HCT116 (cell line): ENCODE data around the gene RNF182. TPM values are rescaled to one million over a fixed set of nuclear protein-coding genes. Genes with fewer than 3 reads are reported as not detected.

Source experiments
- ATAC-seq: fragments of 200-7000 bp; cut with Tn5 transposase; 2 replicates; pipeline ENCODE4 v1.9.1; 2020; ENCODE audit warnings: mild to moderate bottlenecking, moderate library complexity
- BruUV-seq: library from RNA; stranded (reverse); fragments of 400-500 nt; replicated peaks from 2 replicates; lab custom pipeline; 2021; lab: Mats Ljungman, UMichigan
- CTCF ChIA-PET: fragments of 300-600 bp; sonication (Branson Sonifier 250); formaldehyde crosslinking; loops from one replicate; lab custom pipeline; 2021; ENCODE audit warnings: antibody characterized with exemption; lab: Charles Lee
- POLR2A ChIA-PET: fragments of 300-600, 350-600 bp; sonication (Branson Sonifier 250); formaldehyde crosslinking; loops from one replicate; lab custom pipeline; 2021; ENCODE audit warnings: antibody characterized with exemption; lab: Charles Lee
- RAD21 ChIA-PET, 2 experiments: fragments of 300-600 bp; sonication (Branson Sonifier 250); formaldehyde crosslinking; loops; one replicate each; lab custom pipeline; 2023; ENCODE audit warnings: low total read pairs in 2 of 2; ENCODE audit not compliant: uncharacterized antibody in 2 of 2, unreplicated experiment in 2 of 2, low non-redundant PET in 1 of 2; lab: Charles Lee
- DNase-seq: peaks from one replicate; pipeline ENCODE4 v3.0.0-alpha.2; 2010; ENCODE audit warnings: low read depth, low spot score
- H2AFZ ChIP-seq: fragments of 200-600 bp; shearing (Covaris generic), sonication (generic); 2 replicates; pipeline ENCODE4 v1.6.1; 2017; ENCODE audit warnings: low read depth, mixed run types, mixed read lengths, antibody characterized with exemption, low read length; ENCODE audit not compliant: poor library complexity, severe bottlenecking
- H3K27ac ChIP-seq: 2 replicates; pipeline ENCODE4 v1.5.1; 2012; ENCODE audit warnings: low read depth, low read length
- H3K27me3 ChIP-seq: fragments of 200-600 bp; sonication (generic); 2 replicates; pipeline ENCODE4 v1.6.1; 2016; ENCODE audit warnings: mixed run types, low read length, mixed read lengths; ENCODE audit not compliant: insufficient read depth
- H3K36me3 ChIP-seq, 2 experiments: fragments of 200-500 bp in 1 of 2; fragments of 200-600 bp in 1 of 2; sonication (Bioruptor generic) in 1 of 2; sonication (generic) in 1 of 2; 2 replicates each; pipeline versions ENCODE4 v1.5.1 to v1.6.1; 2014 to 2016; ENCODE audit warnings: low read length in 2 of 2, inconsistent platforms in 1 of 2, mixed read lengths in 1 of 2, mixed run types in 1 of 2; ENCODE audit not compliant: insufficient read depth in 2 of 2, control insufficient read depth in 1 of 2
- H3K4me1 ChIP-seq, 2 experiments: fragments of 200-600 bp in 1 of 2; sonication (generic) in 1 of 2; 2 replicates each; pipeline versions ENCODE4 v1.5.1 to v1.6.1; 2012 to 2017; ENCODE audit warnings: low read length in 2 of 2, inconsistent platforms in 1 of 2, mild to moderate bottlenecking in 1 of 2, mixed read lengths in 1 of 2, mixed run types in 1 of 2, moderate library complexity in 1 of 2; ENCODE audit not compliant: insufficient read depth in 2 of 2, control insufficient read depth in 1 of 2
- H3K4me2 ChIP-seq: fragments of 200-600 bp; sonication (generic); 2 replicates; pipeline ENCODE4 v1.6.1; 2017; ENCODE audit warnings: mixed run types, low read length, mixed read lengths
- H3K4me3 ChIP-seq, 2 experiments: fragments of 200-600 bp in 1 of 2; sonication (generic) in 1 of 2; replicated peaks in 1 of 2; 2 replicates each; pipeline ENCODE4 v1.5.1; 2011 to 2016; ENCODE audit warnings: low read length in 2 of 2, control low read depth in 1 of 2, low read depth in 1 of 2, mild to moderate bottlenecking in 1 of 2, mixed read lengths in 1 of 2, mixed run types in 1 of 2
- H3K79me2 ChIP-seq: fragments of 200-600 bp; sonication (generic); 2 replicates; pipeline ENCODE4 v1.6.1; 2017; ENCODE audit warnings: mild to moderate bottlenecking, mixed run types, low read length, moderate library complexity, mixed read lengths; ENCODE audit not compliant: insufficient read depth
- H3K9ac ChIP-seq: fragments of 200-600 bp; sonication (generic); 2 replicates; pipeline ENCODE4 v1.6.1; 2016; ENCODE audit warnings: low read length, mixed read lengths
- H3K9me2 ChIP-seq: fragments of 200-600 bp; sonication (generic), shearing (Covaris generic); 2 replicates; pipeline ENCODE4 v1.6.1; 2017; ENCODE audit warnings: mixed run types, mild to moderate bottlenecking, moderate library complexity; ENCODE audit not compliant: insufficient read depth
- H3K9me3 ChIP-seq, 2 experiments: fragments of 200-500 bp in 1 of 2; fragments of 200-600 bp in 1 of 2; sonication (Bioruptor generic) in 1 of 2; sonication (generic) in 1 of 2; 2 replicates each; pipeline ENCODE4 v1.6.1; 2014 to 2017; ENCODE audit warnings: low read length in 2 of 2, mixed read lengths in 2 of 2, inconsistent platforms in 1 of 2, low read depth in 1 of 2, mild to moderate bottlenecking in 1 of 2, mixed run types in 1 of 2, moderate library complexity in 1 of 2; ENCODE audit not compliant: control insufficient read depth in 1 of 2, insufficient read depth in 1 of 2
- H4K20me1 ChIP-seq: fragments of 200-600 bp; sonication (generic), shearing (Covaris generic); 2 replicates; pipeline ENCODE4 v1.6.1; 2017; ENCODE audit warnings: mixed run types, mild to moderate bottlenecking, moderate library complexity; ENCODE audit not compliant: insufficient read depth
- CBX3 ChIP-seq: IDR thresholded peaks from 2 replicates; pipeline ENCODE4 v1.6.1; 2012; ENCODE audit warnings: low read depth
- CEBPB ChIP-seq: IDR thresholded peaks from 2 replicates; pipeline ENCODE4 v1.6.1; 2012; ENCODE audit warnings: low read depth
- EGR1 ChIP-seq: IDR thresholded peaks from 2 replicates; pipeline ENCODE4 v1.6.1; 2012; ENCODE audit warnings: low read depth
- ELF1 ChIP-seq: IDR thresholded peaks from 2 replicates; pipeline ENCODE4 v1.6.1; 2012; ENCODE audit warnings: low read depth, borderline replicate concordance
- EZH2 ChIP-seq: fragments of 200-600 bp; sonication (generic); IDR thresholded peaks from 2 replicates; pipeline ENCODE4 v1.6.1; 2017; ENCODE audit warnings: antibody characterized with exemption, mixed run types
- EZH2phosphoT487 ChIP-seq: fragments of 200-600 bp; IDR thresholded peaks from 2 replicates; pipeline ENCODE4 v1.6.1; 2018; ENCODE audit warnings: antibody characterized with exemption, borderline replicate concordance
- FOSL1 ChIP-seq: IDR thresholded peaks from 2 replicates; pipeline ENCODE4 v1.6.1; 2012; ENCODE audit warnings: low read depth
- JUND ChIP-seq: IDR thresholded peaks from 2 replicates; pipeline ENCODE4 v1.6.1; 2012
- POLR2AphosphoS5 ChIP-seq: IDR thresholded peaks from 2 replicates; pipeline ENCODE4 v1.6.1; 2011; ENCODE audit warnings: mild to moderate bottlenecking, low read depth, low read length, moderate library complexity
- RAD21 ChIP-seq: IDR thresholded peaks from 2 replicates; pipeline ENCODE4 v1.6.1; 2012; ENCODE audit warnings: low read depth, mild to moderate bottlenecking
- SIN3A ChIP-seq: IDR thresholded peaks from 2 replicates; pipeline ENCODE4 v1.6.1; 2012; ENCODE audit warnings: low read depth
- SP1 ChIP-seq: IDR thresholded peaks from 2 replicates; pipeline ENCODE4 v1.6.1; 2012; ENCODE audit warnings: low read depth
- SRF ChIP-seq: IDR thresholded peaks from 2 replicates; pipeline ENCODE4 v1.6.1; 2012; ENCODE audit warnings: low read depth
- TCF7L2 ChIP-seq: IDR thresholded peaks from 2 replicates; pipeline ENCODE4 v1.7.0; 2011; ENCODE audit warnings: borderline replicate concordance, inconsistent platforms; ENCODE audit not compliant: insufficient read depth, insufficient read length; ENCODE audit errors: extremely low read depth
- YY1 ChIP-seq: IDR thresholded peaks from 2 replicates; pipeline ENCODE4 v1.6.1; 2011; ENCODE audit warnings: low read length, low read depth, moderate library complexity, mild to moderate bottlenecking; ENCODE audit not compliant: insufficient replicate concordance; ENCODE audit errors: extremely low read depth
- ZFX ChIP-seq: fragments of 450-650 bp; IDR thresholded peaks from 2 replicates; pipeline ENCODE4 v1.6.1; 2017
- ZNF274 ChIP-seq: fragments of 200-500 bp; sonication (Bioruptor generic); IDR thresholded peaks from 2 replicates; pipeline ENCODE4 v1.6.1; 2014; ENCODE audit warnings: mild to moderate bottlenecking, low read depth, low read length, inconsistent platforms
- intact Hi-C: fragments of 100-400 bp; cut with micrococcal nuclease; formaldehyde crosslinking; loops from 2 replicates; pipeline ENCODE4 v1.10.0; 2022
- total RNA-seq: library from RNA; stranded (reverse); gene quantifications from one replicate; pipeline ENCODE4 v1.2.1, GENCODE V29; 2021; ENCODE audit not compliant: unreplicated experiment
- TF ChIP-seq, protein P1 (sequence below): IDR thresholded peaks from 2 replicates; pipeline ENCODE4 v1.6.1; 2012; ENCODE audit warnings: low read depth
- TF ChIP-seq, protein P2 (sequence below): IDR thresholded peaks from 2 replicates; pipeline ENCODE4 v1.6.1; 2012

Gene RNF182
- total RNA-seq, 1 experiment from 2014 or later, result 6.5 TPM

DNA sequence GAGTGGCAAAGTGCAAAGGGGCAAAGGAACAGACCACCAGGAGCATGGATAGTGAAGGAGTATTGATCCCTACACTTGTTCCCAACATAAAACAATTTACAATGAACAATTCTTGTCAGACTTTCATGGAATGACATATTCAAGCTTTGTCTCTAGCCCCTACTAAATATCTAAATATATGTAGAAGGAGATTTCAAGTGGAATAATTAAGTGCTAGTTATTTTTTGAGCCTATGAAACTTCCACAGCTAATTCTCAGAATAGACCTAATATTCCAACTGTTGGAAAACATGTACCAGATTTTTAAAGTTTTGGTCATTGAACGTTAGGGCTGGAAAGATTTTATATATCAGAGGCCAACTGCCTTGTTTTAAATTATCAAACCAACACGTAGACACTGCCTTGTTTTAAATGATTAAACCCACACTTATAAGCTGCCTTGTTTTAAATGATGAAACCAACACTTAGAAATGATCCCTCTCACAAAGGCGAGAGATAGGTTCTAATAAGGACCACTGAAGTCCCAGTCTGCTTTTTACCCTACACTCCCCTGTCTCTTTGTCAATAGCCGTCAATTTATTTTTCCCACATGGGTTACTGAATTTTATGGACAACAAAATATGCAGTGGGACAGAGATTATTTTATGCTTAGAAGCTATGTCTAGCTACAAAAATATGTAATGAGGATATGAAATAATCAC is 62.1 kb downstream of the RNF182 start:
- no peak for ATAC-seq
- BruUV-seq, result no TSS peak
- no peaks in the 10 kb centered on the region for H4K20me1 ChIP-seq
- DNase-seq, result no peak
- no peak for TF ChIP-seq ELF1
- no peak for TF ChIP-seq EZH2
- no peak for TF ChIP-seq EZH2phosphoT487
- no peak for TF ChIP-seq CBX3
- TF ChIP-seq CEBPB, result no peak
- no peak for TF ChIP-seq SRF
- TF ChIP-seq SIN3A, result no peak
- no peak for TF ChIP-seq EGR1
- TF ChIP-seq ZNF274, result no peak
- RAD21 ChIA-PET, result no interaction called here
- no peak overlapping the region for H3K4me3 ChIP-seq
- CTCF ChIA-PET, result no interaction called here
- H3K27ac ChIP-seq, result no peak overlapping the region
- H3K9me2 ChIP-seq, result no peaks in the 10 kb centered on the region
- H3K9me3 ChIP-seq, result no peaks in the 10 kb centered on the region
- POLR2A ChIA-PET, result no interaction called here
- H3K9ac ChIP-seq, result no peak overlapping the region
- no peaks in the 10 kb centered on the region for H3K36me3 ChIP-seq
- no peak overlapping the region for H3K4me2 ChIP-seq
- no peaks in the 10 kb centered on the region for H3K4me1 ChIP-seq
- no peaks in the 10 kb centered on the region for H3K27me3 ChIP-seq
- H2AFZ ChIP-seq, result no peak overlapping the region
- no peaks in the 10 kb centered on the region for H3K79me2 ChIP-seq
- intact Hi-C loops, result no loop called here

DNA sequence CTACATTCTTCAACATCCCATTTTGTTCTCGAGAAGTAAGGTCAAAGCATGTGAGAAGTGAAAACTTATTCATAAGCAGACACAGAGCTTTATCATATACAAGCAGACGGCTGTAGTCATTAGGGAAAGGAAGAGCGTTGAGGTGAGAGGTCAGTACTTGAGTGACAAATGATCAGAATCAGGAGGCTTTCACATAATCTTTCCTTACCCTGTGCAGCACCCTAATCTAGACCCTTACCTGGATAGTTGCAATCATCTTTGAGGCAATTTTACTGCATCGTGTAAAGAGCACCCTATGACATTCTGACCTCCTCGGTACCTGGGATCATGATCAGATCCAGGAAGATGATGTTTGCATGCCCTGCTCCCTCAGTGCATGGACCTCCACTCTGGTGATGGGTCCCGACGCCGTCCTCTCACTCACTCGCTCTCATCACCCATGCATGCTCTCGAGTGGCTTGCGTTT is 62.7 kb downstream of the RNF182 start:
- no peaks in the 10 kb centered on the region for H3K36me3 ChIP-seq
- RAD21 ChIA-PET, result no interaction called here
- H3K9me3 ChIP-seq, result no peaks in the 10 kb centered on the region
- H4K20me1 ChIP-seq, result no peaks in the 10 kb centered on the region
- intact Hi-C loops, result no loop called here
- peaks cover 0 to 4% of the 10 kb centered on the region in 2 experiments; a peak in 3 of 4 replicates for H3K4me1 ChIP-seq
- no peak overlapping the region for H2AFZ ChIP-seq
- POLR2A ChIA-PET, result no interaction called here
- no peaks in the 10 kb centered on the region for H3K79me2 ChIP-seq
- TF ChIP-seq FOSL1 (no peak), JUND (no peak), SP1 (no peak), ZFX (no peak), ZNF274 (no peak), EZH2phosphoT487 (no peak), RAD21 (no peak), YY1 (no peak), TCF7L2 (no peak), CBX3 (no peak), POLR2AphosphoS5 (no peak), EZH2 (no peak), EGR1 (no peak)
- TF ChIP-seq, protein P1, sequence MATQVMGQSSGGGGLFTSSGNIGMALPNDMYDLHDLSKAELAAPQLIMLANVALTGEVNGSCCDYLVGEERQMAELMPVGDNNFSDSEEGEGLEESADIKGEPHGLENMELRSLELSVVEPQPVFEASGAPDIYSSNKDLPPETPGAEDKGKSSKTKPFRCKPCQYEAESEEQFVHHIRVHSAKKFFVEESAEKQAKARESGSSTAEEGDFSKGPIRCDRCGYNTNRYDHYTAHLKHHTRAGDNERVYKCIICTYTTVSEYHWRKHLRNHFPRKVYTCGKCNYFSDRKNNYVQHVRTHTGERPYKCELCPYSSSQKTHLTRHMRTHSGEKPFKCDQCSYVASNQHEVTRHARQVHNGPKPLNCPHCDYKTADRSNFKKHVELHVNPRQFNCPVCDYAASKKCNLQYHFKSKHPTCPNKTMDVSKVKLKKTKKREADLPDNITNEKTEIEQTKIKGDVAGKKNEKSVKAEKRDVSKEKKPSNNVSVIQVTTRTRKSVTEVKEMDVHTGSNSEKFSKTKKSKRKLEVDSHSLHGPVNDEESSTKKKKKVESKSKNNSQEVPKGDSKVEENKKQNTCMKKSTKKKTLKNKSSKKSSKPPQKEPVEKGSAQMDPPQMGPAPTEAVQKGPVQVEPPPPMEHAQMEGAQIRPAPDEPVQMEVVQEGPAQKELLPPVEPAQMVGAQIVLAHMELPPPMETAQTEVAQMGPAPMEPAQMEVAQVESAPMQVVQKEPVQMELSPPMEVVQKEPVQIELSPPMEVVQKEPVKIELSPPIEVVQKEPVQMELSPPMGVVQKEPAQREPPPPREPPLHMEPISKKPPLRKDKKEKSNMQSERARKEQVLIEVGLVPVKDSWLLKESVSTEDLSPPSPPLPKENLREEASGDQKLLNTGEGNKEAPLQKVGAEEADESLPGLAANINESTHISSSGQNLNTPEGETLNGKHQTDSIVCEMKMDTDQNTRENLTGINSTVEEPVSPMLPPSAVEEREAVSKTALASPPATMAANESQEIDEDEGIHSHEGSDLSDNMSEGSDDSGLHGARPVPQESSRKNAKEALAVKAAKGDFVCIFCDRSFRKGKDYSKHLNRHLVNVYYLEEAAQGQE, result no peak
- TF ChIP-seq, protein P2, sequence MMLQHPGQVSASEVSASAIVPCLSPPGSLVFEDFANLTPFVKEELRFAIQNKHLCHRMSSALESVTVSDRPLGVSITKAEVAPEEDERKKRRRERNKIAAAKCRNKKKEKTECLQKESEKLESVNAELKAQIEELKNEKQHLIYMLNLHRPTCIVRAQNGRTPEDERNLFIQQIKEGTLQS, result no peak
- DNase-seq (no peak), ATAC-seq (no peak)
- H3K27me3 ChIP-seq, result no peaks in the 10 kb centered on the region
- no peak overlapping the region for H3K4me2 ChIP-seq
- H3K9me2 ChIP-seq, result no peaks in the 10 kb centered on the region
- no peak overlapping the region for H3K9ac ChIP-seq
- no peak overlapping the region for H3K4me3 ChIP-seq
- CTCF ChIA-PET, result no interaction called here
- no peak overlapping the region for H3K27ac ChIP-seq
- BruUV-seq, result no TSS peak
